Naive thymus-derived CD4-positive, alpha-beta T cell (primary cell): ENCODE measurements around the gene PGF. TPM values are rescaled to one million over a fixed set of nuclear protein-coding genes. Genes with fewer than 3 reads are reported as not detected.
"Not testable (repeated sequence)": the region's sequence is repeated elsewhere in the genome, so short reads cannot be mapped to it uniquely, and the experiment has no call there.

Experiments
- ATAC-seq: fragments of 150-1000 bp; cut with Tn5 transposase; 2 replicates; pipeline ENCODE4 v1.10.0; 2021; ENCODE audit warnings: mild to moderate bottlenecking, moderate library complexity
- CTCF ChIA-PET: fragments of 350-600 bp; sonication (Branson Sonifier 250); formaldehyde crosslinking; loops from one replicate; lab custom pipeline; 2021; ENCODE audit warnings: antibody characterized with exemption; lab: Charles Lee
- POLR2A ChIA-PET: fragments of 350-600 bp; sonication (Branson Sonifier 250); formaldehyde crosslinking; loops from one replicate; lab custom pipeline; 2021; ENCODE audit warnings: antibody characterized with exemption, inconsistent platforms; lab: Charles Lee
- DNase-seq, 9 donors: peaks; one replicate each; pipeline versions ENCODE4 v3.0.0 to v3.0.0-alpha.2; 2020 to 2022; ENCODE audit warnings: mixed read lengths in 1 of 9
- H3K27ac ChIP-seq: one replicate; pipeline ENCODE4 v1.7.0; 2013; ENCODE audit warnings: mild to moderate bottlenecking, low read depth, low read length, moderate library complexity
- H3K27me3 ChIP-seq, 2 donors: one replicate each; pipeline ENCODE4 v1.7.0; 2013; ENCODE audit warnings: low read length in 2 of 2, mild to moderate bottlenecking in 2 of 2, moderate library complexity in 2 of 2; ENCODE audit not compliant: control insufficient read depth in 2 of 2, insufficient read depth in 2 of 2
- H3K36me3 ChIP-seq, 3 experiments: 1 replicate in 2 of 3; 2 replicates in 1 of 3; pipeline ENCODE4 v1.7.0; 2013; ENCODE audit warnings: low read length in 3 of 3, mild to moderate bottlenecking in 3 of 3, moderate library complexity in 1 of 3; ENCODE audit not compliant: insufficient read depth in 3 of 3, control insufficient read depth in 2 of 3
- H3K4me1 ChIP-seq, 2 donors: one replicate each; pipeline ENCODE4 v1.7.0; 2013; ENCODE audit warnings: low read length in 2 of 2, mild to moderate bottlenecking in 2 of 2, moderate library complexity in 1 of 2; ENCODE audit not compliant: control insufficient read depth in 2 of 2, insufficient read depth in 2 of 2
- H3K4me3 ChIP-seq: 2 replicates; pipeline ENCODE4 v1.7.0; 2013; ENCODE audit warnings: mild to moderate bottlenecking, low read length
- H3K9me3 ChIP-seq, 3 experiments: 1 replicate in 2 of 3; 2 replicates in 1 of 3; pipeline ENCODE4 v1.7.0; 2013; ENCODE audit warnings: low read length in 3 of 3; ENCODE audit not compliant: control insufficient read depth in 2 of 3
- H3K27ac Mint-ChIP-seq, 9 donors: one replicate each; pipeline ENCODE4 v1.8.0; 2020 to 2022; ENCODE audit warnings: mixed read lengths in 9 of 9, mild to moderate bottlenecking in 8 of 9, moderate library complexity in 5 of 9, inconsistent platforms in 2 of 9
- H3K27me3 Mint-ChIP-seq, 5 donors: one replicate each; pipeline ENCODE4 v1.8.0; 2021 to 2022; ENCODE audit warnings: mixed read lengths in 5 of 5, mild to moderate bottlenecking in 1 of 5
- H3K36me3 Mint-ChIP-seq, 5 donors: one replicate each; pipeline ENCODE4 v1.8.0; 2020 to 2022; ENCODE audit warnings: mixed read lengths in 5 of 5, mild to moderate bottlenecking in 3 of 5, inconsistent platforms in 1 of 5
- H3K4me1 Mint-ChIP-seq, 7 donors: one replicate each; pipeline ENCODE4 v1.8.0; 2020 to 2022; ENCODE audit warnings: mixed read lengths in 7 of 7, mild to moderate bottlenecking in 3 of 7, inconsistent platforms in 1 of 7
- H3K4me3 Mint-ChIP-seq, 10 donors: one replicate each; pipeline ENCODE4 v1.8.0; 2020 to 2022; ENCODE audit warnings: mild to moderate bottlenecking in 10 of 10, mixed read lengths in 10 of 10, moderate library complexity in 6 of 10, inconsistent platforms in 2 of 10
- H3K9me3 Mint-ChIP-seq, 11 donors: one replicate each; pipeline ENCODE4 v1.8.0; 2020 to 2022; ENCODE audit warnings: mixed read lengths in 11 of 11, mild to moderate bottlenecking in 4 of 11, inconsistent platforms in 1 of 11, moderate library complexity in 1 of 11
- intact Hi-C, 2 donors: fragments of 100-400 bp; cut with micrococcal nuclease; formaldehyde crosslinking; loops; one replicate each; pipeline ENCODE4 v1.15.1; 2023
- polyA plus RNA-seq, 2 donors: library from polyadenylated mRNA; unstranded; fragments of 300-500 nt; fragmentation: Illumina TruSeq; gene quantifications; one replicate each; pipeline ENCODE4 v1.2.3, GENCODE V29; 2021
- total RNA-seq, 6 experiments: library from RNA in 5 of 6; stranded (reverse) in 5 of 6; gene quantifications; 1 replicate in 5 of 6; 2 replicates in 1 of 6; pipeline ENCODE4 v1.2.3 and lab custom pipeline; 2021 to 2026

Gene PGF
- total and polyA plus RNA-seq, 7 experiments from 2014 or later: 0.17 to 0.37 (median 0.22) TPM; not detected in 4

GRCh38 chr14:74995781-74996180 is 40.4 kb upstream of the PGF start:
- H3K4me1 Mint-ChIP-seq, CTCF ChIA-PET, H3K27me3 ChIP-seq, H3K36me3 ChIP-seq, DNase-seq, ATAC-seq, H3K9me3 ChIP-seq, H3K36me3 Mint-ChIP-seq, H3K9me3 Mint-ChIP-seq, intact Hi-C loops, H3K27me3 Mint-ChIP-seq, POLR2A ChIA-PET, H3K27ac Mint-ChIP-seq, H3K4me3 Mint-ChIP-seq, H3K4me1 ChIP-seq, H3K4me3 ChIP-seq, H3K27ac ChIP-seq: not testable (repeated sequence)

- H3K27ac Mint-ChIP-seq, H3K27ac ChIP-seq, H3K9me3 Mint-ChIP-seq, H3K36me3 ChIP-seq, H3K27me3 Mint-ChIP-seq, CTCF ChIA-PET, DNase-seq, ATAC-seq, H3K4me1 Mint-ChIP-seq, H3K9me3 ChIP-seq, intact Hi-C loops, H3K4me3 Mint-ChIP-seq, H3K4me1 ChIP-seq, H3K36me3 Mint-ChIP-seq, H3K27me3 ChIP-seq, H3K4me3 ChIP-seq, POLR2A ChIA-PET: not testable (repeated sequence)
These were observed 38.8 kb upstream of the PGF start for GRCh38 chr14:74994182-74994581.

GRCh38 chr14:74988993-74989392 is 33.6 kb upstream of the PGF start:
- intact Hi-C loops: no loop called here
- CTCF ChIA-PET: no interaction called here
- H3K36me3 ChIP-seq: no peaks in the 10 kb centered on the region
- DNase-seq: no peak
- POLR2A ChIA-PET: no interaction called here
- peaks cover 0 to 6% (median 0%) of the 10 kb centered on the region in 5 donors for H3K27me3 Mint-ChIP-seq
- no peaks in the 10 kb centered on the region for H3K27me3 ChIP-seq
- no peak for ATAC-seq
- H3K27ac Mint-ChIP-seq: no peak overlapping the region
- no peak overlapping the region for H3K27ac ChIP-seq
- H3K4me1 ChIP-seq: no peaks in the 10 kb centered on the region
- H3K4me3 ChIP-seq: no peak overlapping the region
- H3K4me3 Mint-ChIP-seq: no peak overlapping the region
- no peaks in the 10 kb centered on the region for H3K36me3 Mint-ChIP-seq
- H3K9me3 ChIP-seq: no peaks in the 10 kb centered on the region
- H3K9me3 Mint-ChIP-seq: no peaks in the 10 kb centered on the region
- peaks cover 0 to 1% (median 0%) of the 10 kb centered on the region in 7 donors for H3K4me1 Mint-ChIP-seq

- Mint-ChIP-seq H3K36me3 (no peaks in the 10 kb centered on the region), H3K27me3 (peaks cover 0 to 3% (median 0%) of the 10 kb centered on the region in 5 donors), H3K27ac (no peak overlapping the region), H3K4me1 (peaks cover 0 to 1% (median 0%) of the 10 kb centered on the region in 7 donors), H3K9me3 (no peaks in the 10 kb centered on the region), H3K4me3 (no peak overlapping the region)
- no peak for DNase-seq
- Histone ChIP-seq H3K36me3 (no peaks in the 10 kb centered on the region), H3K27me3 (no peaks in the 10 kb centered on the region), H3K9me3 (no peaks in the 10 kb centered on the region), H3K27ac (no peak overlapping the region), H3K4me1 (no peaks in the 10 kb centered on the region), H3K4me3 (no peak overlapping the region)
- intact Hi-C loops: no loop called here
- ATAC-seq: no peak
- ChIA-PET POLR2A (no interaction called here), CTCF (no interaction called here)
These were observed 32.7 kb upstream of the PGF start for GRCh38 chr14:74988131-74988530.

- DNase-seq: no peak
- H3K4me1 Mint-ChIP-seq: peaks cover 0 to 1% (median 0%) of the 10 kb centered on the region in 7 donors
- H3K27me3 Mint-ChIP-seq: peaks cover 0 to 3% (median 0%) of the 10 kb centered on the region in 5 donors
- POLR2A ChIA-PET: no interaction called here
- intact Hi-C loops: no loop called here
- H3K9me3 Mint-ChIP-seq: no peaks in the 10 kb centered on the region
- no peak overlapping the region for H3K27ac ChIP-seq
- ATAC-seq: no peak
- no peak overlapping the region for H3K27ac Mint-ChIP-seq
- H3K27me3 ChIP-seq: no peaks in the 10 kb centered on the region
- no peak overlapping the region for H3K4me3 ChIP-seq
- CTCF ChIA-PET: no interaction called here
- no peak overlapping the region for H3K4me3 Mint-ChIP-seq
- H3K4me1 ChIP-seq: no peaks in the 10 kb centered on the region
- no peaks in the 10 kb centered on the region for H3K36me3 ChIP-seq
- H3K9me3 ChIP-seq: no peaks in the 10 kb centered on the region
- no peaks in the 10 kb centered on the region for H3K36me3 Mint-ChIP-seq
These were observed 30.4 kb upstream of the PGF start for GRCh38 chr14:74985806-74986205.

GRCh38 chr14:74985028-74985310 is 29.6 kb upstream of the PGF start:
- CTCF ChIA-PET: no interaction called here

GRCh38 chr14:74984236-74985027 is 29.0 kb upstream of the PGF start:
- no peaks in the 10 kb centered on the region for H3K9me3 ChIP-seq
- Mint-ChIP-seq H3K27me3 (no peaks in the 10 kb centered on the region), H3K4me1 (no peaks in the 10 kb centered on the region), H3K36me3 (no peaks in the 10 kb centered on the region), H3K4me3 (no peak overlapping the region), H3K27ac (no peak overlapping the region), H3K9me3 (no peaks in the 10 kb centered on the region)
- no peaks in the 10 kb centered on the region for H3K27me3 ChIP-seq
- intact Hi-C loops: no loop called here
- H3K36me3 ChIP-seq: no peaks in the 10 kb centered on the region
- ChIA-PET POLR2A (no interaction called here), CTCF (no interaction called here)
- ATAC-seq: no peak
- no peak overlapping the region for H3K27ac ChIP-seq
- no peaks in the 10 kb centered on the region for H3K4me1 ChIP-seq
- H3K4me3 ChIP-seq: no peak overlapping the region
- no peak for DNase-seq

More at GRCh38 chr14:74985028-74985310, 29.6 kb upstream of the PGF start:
- POLR2A ChIA-PET: no interaction called here
- Histone ChIP-seq H3K4me1 (no peaks in the 10 kb centered on the region), H3K27me3 (no peaks in the 10 kb centered on the region), H3K4me3 (no peak overlapping the region), H3K27ac (no peak overlapping the region), H3K36me3 (no peaks in the 10 kb centered on the region), H3K9me3 (no peaks in the 10 kb centered on the region)
- Mint-ChIP-seq H3K27ac (no peak overlapping the region), H3K4me3 (no peak overlapping the region), H3K4me1 (no peaks in the 10 kb centered on the region), H3K27me3 (no peaks in the 10 kb centered on the region), H3K9me3 (no peaks in the 10 kb centered on the region), H3K36me3 (no peaks in the 10 kb centered on the region)
- DNase-seq (no peak), ATAC-seq (no peak)
- intact Hi-C loops: no loop called here
